Measurements from ENCODE around the gene SERINC4.

Gene SERINC4

GRCh38 chr15:43795997-43796396 is 4.0 kb downstream of the SERINC4 start:
- no peak for DNase-seq

- no peak for DNase-seq
Observed at GRCh38 chr15:43795197-43795596, 4.8 kb downstream of the SERINC4 start.

- DNase-seq, result no peak
Observed at GRCh38 chr15:43794269-43795037, 5.6 kb downstream of the SERINC4 start.

GRCh38 chr15:43793647-43794046 is 6.4 kb downstream of the SERINC4 start:
- DNase-seq, result no peak

GRCh38 chr15:43792761-43793476 is 7.1 kb downstream of the SERINC4 start:
- DNase-seq, result no peak

GRCh38 chr15:43791993-43792760 is 7.8 kb downstream of the SERINC4 start, which contains the start of gene SERF2:
TSS of gene SERF2 (plus strand) at chr15:43792320. CDS start at chr15:43792377, 57 bp downstream.
- peak; percentile 88 for DNase-seq

GRCh38 chr15:43789409-43789808 is 10.6 kb downstream of the SERINC4 start:
- no peak for DNase-seq

- no peak for DNase-seq
Observed at GRCh38 chr15:43779016-43779415, 21.0 kb downstream of the SERINC4 start.

GRCh38 chr15:43777267-43777914 is 22.6 kb downstream of the SERINC4 start:
- peak; percentile 40 for DNase-seq

- peak; percentile 35 for DNase-seq
Observed at GRCh38 chr15:43776718-43777266, 23.2 kb downstream of the SERINC4 start, which contains the start of gene ELL3. TSS of gene ELL3 (minus strand) at chr15:43776966. CDS start at chr15:43776901, 65 bp downstream.

GRCh38 chr15:43776101-43776717 is 23.8 kb downstream of the SERINC4 start:
- no peak for DNase-seq

GRCh38 chr15:43775411-43775965 is 24.5 kb downstream of the SERINC4 start:
- DNase-seq, result peak; percentile 27

GRCh38 chr15:43774062-43774461 is 26.0 kb downstream of the SERINC4 start:
- no peak for DNase-seq

- DNase-seq, result no peak
Observed at GRCh38 chr15:43772624-43773023, 27.4 kb downstream of the SERINC4 start.

- no peak for DNase-seq
Observed at GRCh38 chr15:43771816-43772215, 28.2 kb downstream of the SERINC4 start.

- no peak for DNase-seq
Observed at GRCh38 chr15:43769584-43770228, 30.3 kb downstream of the SERINC4 start.

- no peak for DNase-seq
Observed at GRCh38 chr15:43763819-43764446, 36.1 kb downstream of the SERINC4 start.

- DNase-seq, result no peak
Observed at GRCh38 chr15:43762824-43763223, 37.2 kb downstream of the SERINC4 start.

- DNase-seq, result no peak
Observed at GRCh38 chr15:43751885-43752284, 48.1 kb downstream of the SERINC4 start.

- DNase-seq, result no peak
Observed at GRCh38 chr15:43749690-43750345, 50.2 kb downstream of the SERINC4 start.
